ENCODE data around the gene GJC2. TPM values are rescaled to one million over a fixed set of nuclear protein-coding genes. Genes with fewer than 3 reads are reported as not detected.

GJC2 gene
- total and polyA plus RNA-seq, 8 donors, result 0.46 to 26.6 (median 1.5) TPM; not detected in 2

GRCh38 chr1:228150461-228151179, 890 bp downstream of the GJC2 start:
- Histone ChIP-seq H3K4me3 (peak overlapping the region; percentile 31 to 38 (median 34)), H3K4me1 (peaks cover 34 to 72% (median 47%) of the 10 kb centered on the region in 4 donors), H3K36me3 (peaks cover 29 to 42% (median 38%) of the 10 kb centered on the region in 4 donors), H3K27ac (peak overlapping the region; percentile 47 to 93 (median 86)), H3K27me3 (no peaks in the 10 kb centered on the region), H3K9me3 (no peaks in the 10 kb centered on the region)
- 0 to 58% (median 31%) methylated on average over 2 to 17 of the region's 17 CpGs for WGBS, 5 donors
- peak in 1 of 2 donors; percentile 93 for DNase-seq
- intact Hi-C loops (cut with DNase I; ENCODE audit: low total_unique reads), result no loop called here
- no peak for TF ChIP-seq POLR2A (IDR thresholded peaks at IDR 0.05)
- TF ChIP-seq, protein P1, sequence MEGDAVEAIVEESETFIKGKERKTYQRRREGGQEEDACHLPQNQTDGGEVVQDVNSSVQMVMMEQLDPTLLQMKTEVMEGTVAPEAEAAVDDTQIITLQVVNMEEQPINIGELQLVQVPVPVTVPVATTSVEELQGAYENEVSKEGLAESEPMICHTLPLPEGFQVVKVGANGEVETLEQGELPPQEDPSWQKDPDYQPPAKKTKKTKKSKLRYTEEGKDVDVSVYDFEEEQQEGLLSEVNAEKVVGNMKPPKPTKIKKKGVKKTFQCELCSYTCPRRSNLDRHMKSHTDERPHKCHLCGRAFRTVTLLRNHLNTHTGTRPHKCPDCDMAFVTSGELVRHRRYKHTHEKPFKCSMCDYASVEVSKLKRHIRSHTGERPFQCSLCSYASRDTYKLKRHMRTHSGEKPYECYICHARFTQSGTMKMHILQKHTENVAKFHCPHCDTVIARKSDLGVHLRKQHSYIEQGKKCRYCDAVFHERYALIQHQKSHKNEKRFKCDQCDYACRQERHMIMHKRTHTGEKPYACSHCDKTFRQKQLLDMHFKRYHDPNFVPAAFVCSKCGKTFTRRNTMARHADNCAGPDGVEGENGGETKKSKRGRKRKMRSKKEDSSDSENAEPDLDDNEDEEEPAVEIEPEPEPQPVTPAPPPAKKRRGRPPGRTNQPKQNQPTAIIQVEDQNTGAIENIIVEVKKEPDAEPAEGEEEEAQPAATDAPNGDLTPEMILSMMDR (IDR thresholded peaks at IDR 0.05), result no peak
- TF ChIP-seq EP300 (IDR thresholded peaks at IDR 0.05), result no peak
- TF ChIP-seq POLR2AphosphoS5 (IDR thresholded peaks at IDR 0.05), result no peak

GRCh38 chr1:228151180-228151925, 1.6 kb downstream of the GJC2 start:
- intact Hi-C loops (cut with DNase I; ENCODE audit: low total_unique reads), result no loop called here
- Histone ChIP-seq H3K36me3 (peaks cover 25 to 35% (median 31%) of the 10 kb centered on the region in 4 donors), H3K4me3 (peak overlapping the region in 3 of 4 donors; percentile 33 to 38 (median 36)), H3K9me3 (no peaks in the 10 kb centered on the region), H3K27ac (peak overlapping the region; percentile 47 to 93 (median 86)), H3K4me1 (peaks cover 34 to 68% (median 47%) of the 10 kb centered on the region in 4 donors), H3K27me3 (no peaks in the 10 kb centered on the region)
- TF ChIP-seq POLR2A (IDR thresholded peaks at IDR 0.05) (no peak), POLR2AphosphoS5 (IDR thresholded peaks at IDR 0.05) (no peak), EP300 (IDR thresholded peaks at IDR 0.05) (no peak)
- TF ChIP-seq, protein P1 (IDR thresholded peaks at IDR 0.05), result no peak
- 55 to 69% (median 59%) methylated on average over 9 to 12 of the region's 12 CpGs for WGBS, 5 donors
- peak in 1 of 2 donors; percentile 49 for DNase-seq

DNA sequence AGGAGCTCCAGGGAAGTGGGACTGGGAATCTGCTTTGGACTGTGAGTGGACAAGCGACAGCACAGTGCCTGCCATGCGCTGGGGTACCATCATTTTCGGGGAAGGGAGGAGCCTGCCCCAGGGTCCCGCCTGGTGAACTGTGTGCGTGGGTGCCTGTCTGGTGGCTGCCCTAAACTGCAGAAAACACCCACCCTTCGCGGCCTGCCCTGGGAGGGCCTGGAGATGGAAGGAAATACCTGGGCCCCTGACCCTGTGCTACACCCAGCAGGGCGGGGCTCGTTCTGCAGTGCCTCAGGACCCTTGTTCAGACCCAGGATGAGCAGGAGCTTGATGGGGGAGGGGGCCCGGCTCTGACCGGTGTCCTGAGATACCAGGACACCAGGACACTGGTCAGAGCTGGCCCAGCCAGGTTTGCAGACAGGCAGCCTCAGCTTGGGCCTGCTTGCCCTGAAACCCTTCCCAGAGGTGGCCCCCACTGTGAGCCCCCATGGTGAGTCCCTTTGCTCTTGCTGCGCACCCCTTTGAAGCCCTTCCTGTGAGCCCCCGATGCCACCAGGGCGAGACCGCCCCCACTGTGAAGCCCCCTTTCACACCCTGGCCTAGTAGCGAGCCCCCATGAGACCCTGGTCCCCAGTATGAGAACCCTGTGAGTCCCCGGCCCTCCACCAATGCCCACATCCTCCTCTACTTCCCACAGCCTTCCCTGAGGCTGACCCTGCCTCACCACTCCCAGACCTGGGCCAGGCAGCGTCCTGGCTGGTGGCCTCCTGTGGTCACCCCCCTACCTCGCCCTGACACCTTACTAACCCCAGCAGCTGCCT, 2.6 kb downstream of the GJC2 start:
- no peak for TF ChIP-seq POLR2AphosphoS5 (IDR thresholded peaks at IDR 0.05)
- no peak for TF ChIP-seq EP300 (IDR thresholded peaks at IDR 0.05)
- TF ChIP-seq POLR2A (IDR thresholded peaks at IDR 0.05), result no peak
- TF ChIP-seq, protein P1 (IDR thresholded peaks at IDR 0.05), result no peak
- DNase-seq, result peak in 1 of 2 donors; percentile 11
- Histone ChIP-seq H3K4me3 (no peak overlapping the region), H3K4me1 (peaks cover 34 to 59% (median 47%) of the 10 kb centered on the region in 4 donors), H3K9me3 (no peaks in the 10 kb centered on the region), H3K36me3 (peaks cover 16 to 25% (median 21%) of the 10 kb centered on the region in 4 donors), H3K27ac (peak overlapping the region in 2 of 5 donors; percentile 86 to 93), H3K27me3 (peaks cover 0 to 4% (median 0%) of the 10 kb centered on the region in 3 donors)
- intact Hi-C loops (cut with DNase I; ENCODE audit: low total_unique reads), result no loop called here
- WGBS, 5 donors, result 82 to 94% (median 85%) methylated on average over 15 to 19 of the region's 19 CpGs

DNA sequence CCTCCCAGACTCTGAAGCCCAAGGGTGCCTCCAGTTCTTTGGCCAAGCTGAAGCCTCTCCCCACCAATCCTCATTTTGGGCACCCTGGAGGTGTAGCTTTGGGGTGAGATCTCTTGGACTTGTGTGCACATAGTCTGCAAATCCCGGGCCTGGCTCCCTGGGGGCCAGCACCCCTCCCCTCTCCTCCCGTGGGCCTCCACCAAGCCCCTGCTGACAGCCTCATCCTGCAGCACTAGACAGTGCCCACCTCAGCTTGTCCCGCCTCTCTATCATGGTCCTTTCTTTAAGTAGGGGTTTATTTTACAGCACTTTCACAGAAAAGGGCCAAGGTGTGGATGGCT, 3.2 kb downstream of the GJC2 start:
- Histone ChIP-seq H3K9me3 (no peaks in the 10 kb centered on the region), H3K36me3 (peaks cover 10 to 19% (median 15%) of the 10 kb centered on the region in 4 donors), H3K27me3 (peaks cover 0 to 4% (median 0%) of the 10 kb centered on the region in 3 donors), H3K4me1 (peaks cover 34 to 53% (median 43%) of the 10 kb centered on the region in 4 donors), H3K27ac (peak overlapping the region in 1 of 5 donors; percentile 93), H3K4me3 (no peak overlapping the region)
- TF ChIP-seq POLR2AphosphoS5 (IDR thresholded peaks at IDR 0.05), result no peak
- TF ChIP-seq EP300 (IDR thresholded peaks at IDR 0.05), result no peak
- no peak for TF ChIP-seq POLR2A (IDR thresholded peaks at IDR 0.05)
- TF ChIP-seq, protein P1 (IDR thresholded peaks at IDR 0.05), result no peak
- intact Hi-C loops (cut with DNase I; ENCODE audit: low total_unique reads), result no loop called here
- DNase-seq, result no peak
- 62 to 87% (median 78%) methylated on average over 3 of the region's 3 CpGs for WGBS, 5 donors

Data from stomach (tissue), 9 donors.